Transverse colon (tissue), 4 donors: ENCODE data around the gene ARHGAP10.

Experiments used
- CTCF ChIP-seq, 5 experiments: fragments of 200-600 bp in 3 of 5; fragments of 450-650 bp in 2 of 5; sonication (generic) in 3 of 5; IDR thresholded peaks; 1 replicate in 2 of 5; 2 replicates in 3 of 5; pipeline ENCODE4 v1.5.1; 2016 to 2017; ENCODE audit warnings: antibody characterized with exemption in 5 of 5, inconsistent platforms in 3 of 5, mild to moderate bottlenecking in 2 of 5, moderate library complexity in 1 of 5
- EP300 ChIP-seq: sonication (generic); formaldehyde crosslinking; IDR thresholded peaks from one replicate; pipeline ENCODE4 v1.6.1; 2017; ENCODE audit warnings: antibody characterized with exemption, low read depth
- POLR2A ChIP-seq: fragments of 450-650 bp; IDR thresholded peaks from one replicate; pipeline ENCODE4 v1.6.1; 2016; ENCODE audit warnings: antibody characterized with exemption, mild to moderate bottlenecking, moderate library complexity
- POLR2AphosphoS5 ChIP-seq, 3 donors: sonication (generic); formaldehyde crosslinking; IDR thresholded peaks; one replicate each; pipeline ENCODE4 v1.6.1; 2016; ENCODE audit warnings: antibody characterized with exemption in 3 of 3

- TF ChIP-seq CTCF (IDR thresholded peaks at IDR 0.05) (no peak), POLR2A (no peak), POLR2AphosphoS5 (IDR thresholded peaks at IDR 0.05) (no peak), EP300 (no peak)
Observed at GRCh38 chr4:147975933-147976928, 244.3 kb downstream of the ARHGAP10 start.
